ENCODE measurements around the gene GPC3.
"Not testable (repeated sequence)": the region's sequence is repeated elsewhere in the genome, so short reads cannot be mapped to it uniquely, and the experiment has no call there.

The GPC3 gene

DNA sequence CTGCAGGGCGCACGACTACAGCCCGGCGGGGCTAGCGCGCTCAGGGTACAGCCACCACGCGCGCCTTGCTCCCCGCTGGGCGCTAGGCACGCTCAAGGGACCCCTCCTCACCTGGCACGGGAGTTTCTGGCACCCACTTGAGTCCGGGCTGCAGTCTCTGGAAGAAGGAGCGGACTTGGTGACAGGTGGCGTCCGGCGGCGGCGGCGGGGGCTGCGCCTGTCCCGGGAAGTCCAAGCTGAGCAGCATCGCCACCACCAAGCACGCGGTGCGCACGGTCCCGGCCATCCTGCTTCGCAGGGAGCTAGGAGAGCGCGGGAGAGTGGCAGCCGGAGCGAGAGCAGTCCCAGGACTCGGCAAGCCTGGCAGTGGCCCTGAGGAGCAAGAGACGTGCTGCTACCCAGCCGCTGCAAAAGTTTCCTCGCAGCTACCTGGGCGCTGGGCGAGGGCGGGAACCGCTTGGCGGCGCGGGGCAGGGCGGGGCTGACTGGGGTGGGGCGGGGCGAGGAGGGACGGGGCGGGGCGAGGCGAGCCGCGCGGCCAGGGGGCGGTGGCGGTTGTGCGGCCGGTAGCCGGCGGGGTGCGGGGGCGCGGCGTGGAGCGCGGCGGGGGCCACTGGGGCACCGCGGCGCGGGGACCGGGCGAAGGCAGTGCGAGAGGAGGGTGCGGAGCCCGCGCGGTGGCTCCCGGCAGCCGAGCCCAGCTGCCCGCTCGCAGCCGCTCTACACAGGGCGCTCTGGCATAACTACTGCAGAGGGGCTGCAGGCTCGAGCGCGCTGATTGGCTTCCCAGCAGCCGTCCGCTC, at the start of gene GPC3:
Gene GPC3 (minus strand): TSS at position 431 of the 803 bp plus-strand sequence.
- DNase-seq (ENCODE audit: extremely low read depth in 1 of 2, low read depth in 1 of 2), result peak in 1 of 2 donors; percentile 15

GRCh38 chrX:134032441-134032840, 47.0 kb upstream of the GPC3 start:
- DNase-seq (ENCODE audit: extremely low read depth in 1 of 2, low read depth in 1 of 2), result no peak

- DNase-seq (ENCODE audit: extremely low read depth in 1 of 2, low read depth in 1 of 2), result no peak
These were observed 41.3 kb upstream of the GPC3 start for GRCh38 chrX:134026565-134027311.

- no peak for DNase-seq (ENCODE audit: extremely low read depth in 1 of 2, low read depth in 1 of 2)
These were observed 40.7 kb upstream of the GPC3 start for GRCh38 chrX:134025986-134026545.

GRCh38 chrX:134024686-134025377, 39.4 kb upstream of the GPC3 start:
- DNase-seq (ENCODE audit: extremely low read depth in 1 of 2, low read depth in 1 of 2), result no peak

- DNase-seq (ENCODE audit: extremely low read depth in 1 of 2, low read depth in 1 of 2), result no peak
These were observed 38.5 kb upstream of the GPC3 start for GRCh38 chrX:134023851-134024281.

- no peak for DNase-seq (ENCODE audit: extremely low read depth in 1 of 2, low read depth in 1 of 2)
These were observed 35.5 kb upstream of the GPC3 start for GRCh38 chrX:134020910-134021309.

DNA sequence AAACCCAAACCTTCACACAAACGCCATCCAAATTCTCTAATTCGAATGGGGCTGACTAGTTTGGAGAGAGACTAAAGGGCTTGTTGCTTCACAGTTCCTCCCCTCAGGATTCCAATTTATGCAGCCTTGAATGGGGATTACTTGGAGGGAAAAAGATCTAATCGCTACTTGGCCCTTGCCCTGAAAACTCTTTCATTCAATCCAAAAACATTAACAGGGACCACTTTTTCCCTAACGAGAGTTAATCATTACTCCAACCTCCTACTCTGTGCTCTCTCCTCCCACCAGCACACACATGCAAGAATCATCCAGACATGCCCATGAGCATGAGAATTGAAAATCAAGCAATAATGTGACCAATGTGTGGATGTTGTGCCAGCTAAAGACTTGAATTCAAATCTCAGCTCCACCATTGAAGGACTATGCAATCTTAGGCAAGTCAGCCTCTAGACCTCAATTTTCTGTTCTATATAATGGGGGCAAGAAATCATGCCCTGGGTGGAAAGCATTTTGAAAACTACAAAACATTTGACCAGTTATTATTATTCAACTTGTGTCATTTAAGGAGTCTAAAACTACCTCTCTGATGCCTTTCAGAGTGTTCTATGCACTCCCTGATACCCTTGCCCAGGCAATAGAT, 34.3 kb upstream of the GPC3 start:
- DNase-seq (ENCODE audit: extremely low read depth in 1 of 2, low read depth in 1 of 2), result no peak

DNA sequence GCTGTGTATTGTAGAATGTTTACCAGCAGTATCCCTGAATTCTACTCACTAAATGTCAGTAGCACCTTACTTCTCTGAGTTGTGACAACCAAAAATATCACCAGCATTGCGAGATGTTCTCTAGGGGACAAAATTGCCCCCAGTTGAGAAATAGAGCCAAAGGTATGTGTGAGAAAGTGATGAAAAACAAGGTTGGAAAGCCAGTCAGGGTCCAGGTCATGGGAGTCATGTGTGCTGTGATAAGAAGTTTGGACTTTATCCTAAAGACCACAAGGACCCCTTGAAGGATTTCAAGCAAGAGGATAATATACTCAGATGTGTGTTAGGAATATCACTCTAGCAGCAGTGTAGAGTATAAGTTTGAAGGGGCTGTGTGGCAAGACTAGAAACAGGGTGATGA, 30.9 kb upstream of the GPC3 start:
- not testable (repeated sequence) for DNase-seq (ENCODE audit: extremely low read depth in 1 of 2, low read depth in 1 of 2)

- DNase-seq (ENCODE audit: extremely low read depth in 1 of 2, low read depth in 1 of 2), result not testable (repeated sequence)
These were observed 30.1 kb upstream of the GPC3 start for GRCh38 chrX:134015510-134015909.

- DNase-seq (ENCODE audit: extremely low read depth in 1 of 2, low read depth in 1 of 2), result no peak
These were observed 28.1 kb upstream of the GPC3 start for GRCh38 chrX:134013524-134013923.

DNA sequence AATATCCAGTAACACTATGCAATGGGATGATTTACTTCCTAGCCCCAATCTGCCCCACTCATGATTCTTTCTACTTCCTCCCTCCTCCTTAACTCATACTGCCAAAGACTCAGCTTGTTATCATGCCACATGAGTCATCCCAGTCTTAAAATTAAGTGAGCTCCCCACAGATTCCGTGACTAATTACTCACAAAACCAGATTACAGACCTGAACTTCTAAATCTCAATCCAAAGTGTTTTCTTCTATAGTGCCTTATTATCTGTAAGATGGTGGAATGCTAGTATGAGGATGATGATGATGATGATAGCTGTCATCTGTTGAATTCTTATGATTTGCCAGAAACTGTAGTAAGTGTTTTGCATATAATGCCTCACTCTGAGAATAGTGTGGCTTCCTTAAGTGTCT, 27.7 kb upstream of the GPC3 start:
- DNase-seq (ENCODE audit: extremely low read depth in 1 of 2, low read depth in 1 of 2), result no peak

GRCh38 chrX:134010690-134011089, 25.3 kb upstream of the GPC3 start:
- no peak for DNase-seq (ENCODE audit: extremely low read depth in 1 of 2, low read depth in 1 of 2)

DNA sequence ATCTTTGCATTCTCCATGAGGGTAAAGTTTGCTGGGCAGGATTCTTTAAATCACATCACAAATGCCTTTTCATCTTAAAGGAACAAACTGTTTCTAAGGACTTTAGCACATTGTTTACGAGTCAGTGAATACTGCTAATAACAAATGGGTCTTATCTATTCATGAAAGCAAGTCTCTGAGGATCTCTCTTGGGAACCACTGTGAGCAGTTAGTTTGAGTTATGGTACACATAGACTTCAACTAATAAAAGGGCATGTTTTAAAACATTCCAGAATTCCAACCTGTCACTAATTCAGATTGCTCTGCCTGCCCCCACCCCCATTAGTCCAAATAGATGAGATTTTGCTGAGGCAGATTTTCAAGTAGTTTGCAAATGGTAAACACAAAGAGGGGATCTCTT, 22.3 kb upstream of the GPC3 start:
- no peak for DNase-seq (ENCODE audit: extremely low read depth in 1 of 2, low read depth in 1 of 2)

DNA sequence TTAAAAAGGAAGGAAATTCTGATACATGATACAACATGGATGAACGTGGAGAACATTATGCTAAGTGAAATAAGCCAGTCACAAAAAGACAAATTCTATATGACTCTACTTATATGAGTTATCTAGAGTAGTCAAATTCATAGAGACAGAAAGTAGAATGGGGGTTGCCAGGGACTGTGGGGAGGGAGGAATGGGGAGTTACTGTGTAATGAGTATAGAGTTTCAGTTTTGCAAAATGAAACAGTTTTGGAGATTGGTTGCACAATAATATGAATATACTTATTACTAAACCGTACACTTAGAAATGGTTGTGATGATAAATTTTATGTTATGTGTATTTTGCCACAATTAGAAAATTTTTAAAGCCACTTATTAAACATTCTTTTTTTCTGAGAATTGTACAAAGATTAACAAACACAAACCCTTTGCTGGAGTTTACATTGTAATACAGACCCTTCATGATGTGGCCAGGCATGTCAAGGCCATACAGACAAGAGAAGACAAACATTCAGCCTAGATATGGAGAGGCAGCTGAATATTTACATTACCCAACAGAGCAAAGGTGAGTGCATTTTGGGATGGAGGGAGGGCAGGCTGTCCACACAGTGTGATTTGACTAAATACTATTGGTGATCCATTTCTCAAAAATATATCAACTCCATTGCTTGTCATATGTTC, 21.2 kb upstream of the GPC3 start:
- DNase-seq (ENCODE audit: extremely low read depth in 1 of 2, low read depth in 1 of 2), result no peak

DNA sequence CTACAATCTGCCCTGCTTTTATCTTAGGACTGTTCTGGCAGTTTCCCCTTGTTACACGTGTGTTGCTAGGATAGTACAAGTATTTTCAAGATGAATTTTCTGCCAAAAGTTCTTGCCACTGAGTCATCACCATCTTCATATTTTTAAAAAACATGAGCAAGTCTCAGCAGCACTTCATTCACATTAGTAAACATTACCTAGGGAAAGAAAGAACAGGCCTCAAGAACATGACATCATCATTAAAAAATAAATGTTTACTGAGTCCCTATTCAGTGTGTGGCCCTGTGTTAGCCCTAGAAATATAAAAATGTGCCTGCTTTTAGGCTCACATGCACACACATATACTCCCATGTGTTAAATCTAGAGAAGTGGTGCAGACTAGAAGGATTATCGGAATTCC, 18.7 kb upstream of the GPC3 start:
- DNase-seq (ENCODE audit: extremely low read depth in 1 of 2, low read depth in 1 of 2), result no peak

- no peak for DNase-seq (ENCODE audit: extremely low read depth in 1 of 2, low read depth in 1 of 2)
These were observed 17.7 kb upstream of the GPC3 start for GRCh38 chrX:134002921-134003615.

DNA sequence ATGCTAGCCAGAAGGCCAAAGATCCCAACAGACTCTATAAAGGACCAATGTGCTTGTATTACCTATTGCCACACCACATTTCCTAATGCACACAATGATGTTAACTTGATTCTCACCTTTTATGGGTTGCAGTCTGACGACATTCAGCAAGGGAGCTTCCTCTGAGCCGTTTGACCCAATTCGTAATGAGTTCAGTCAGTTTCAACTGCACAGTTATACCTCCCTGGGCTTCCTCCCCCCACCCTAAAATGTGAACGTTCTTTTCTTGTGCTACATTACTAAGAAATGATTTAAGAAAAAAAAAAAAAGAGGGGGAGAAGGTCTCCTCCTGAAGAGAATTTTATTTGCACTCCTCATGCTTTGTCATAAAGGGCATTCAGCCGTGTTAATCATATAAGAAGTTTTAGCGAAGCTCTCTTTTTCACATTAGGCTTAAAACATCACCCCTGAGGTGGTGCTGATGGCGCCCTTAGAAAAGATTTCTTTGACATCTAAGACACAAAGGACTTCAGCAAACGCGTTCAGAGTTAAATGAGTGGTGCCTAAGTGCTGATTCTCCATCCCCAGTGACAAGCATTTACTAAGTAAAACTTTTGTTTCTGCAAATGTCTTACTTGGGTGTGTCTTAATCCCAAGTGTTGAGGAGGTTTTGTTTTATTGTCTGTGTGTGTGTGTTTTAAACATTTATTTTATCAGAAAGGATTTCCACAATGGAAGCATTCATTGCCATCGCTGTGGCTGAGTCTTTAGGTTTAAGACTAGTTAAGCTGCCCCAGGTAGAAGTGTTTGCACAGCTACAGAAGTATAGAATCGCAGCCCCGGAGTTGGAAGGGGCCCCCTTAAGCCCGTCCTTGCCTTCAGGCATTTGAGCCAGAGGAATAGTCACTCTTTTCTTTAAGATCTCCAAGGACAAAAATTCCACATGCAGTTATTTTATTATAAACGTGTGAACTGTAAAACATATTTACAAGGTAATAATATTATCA, 15.2 kb upstream of the GPC3 start:
- DNase-seq (ENCODE audit: extremely low read depth in 1 of 2, low read depth in 1 of 2), result no peak

All from activated CD8-positive, alpha-beta memory T cell treated with anti-CD3 and anti-CD28 coated beads for 1 hour (primary cell).